Measurements from ENCODE around the gene SLC30A5.
"Not testable (repeated sequence)": the region's sequence is repeated elsewhere in the genome, so short reads cannot be mapped to it uniquely, and the experiment has no call there.

SLC30A5 gene

DNA sequence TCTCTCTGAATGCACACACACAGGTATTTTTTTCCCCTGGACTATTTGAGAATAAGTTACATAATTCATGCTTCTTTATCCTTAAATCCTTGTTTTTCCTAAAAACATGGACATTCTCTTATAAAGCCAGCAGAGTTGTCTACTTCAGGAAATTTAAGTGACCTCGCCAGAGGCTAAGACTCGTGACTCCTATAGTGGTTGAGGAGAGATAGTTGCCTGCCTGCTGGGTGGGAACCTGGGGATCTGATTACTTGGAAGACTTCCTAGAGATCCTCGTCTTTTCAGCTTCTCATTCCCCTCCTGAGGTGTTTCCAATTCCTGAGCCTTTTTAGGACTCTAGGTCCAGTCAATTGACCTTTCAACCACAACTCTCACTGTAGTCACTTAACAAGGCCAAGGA lies 5.5 kb downstream of the SLC30A5 start:
- in situ Hi-C loops (cut with MboI; ENCODE audit: low pct_unique_long_range_greater_than_20kb, low sequenced_read_pairs, unreplicated experiment) = loop anchor here (25.0 kb wide), 1 partner anchor 263 kb away; the partner anchor contains the start of genes AK6, RAD17 and TAF9
- no peak for DNase-seq (ENCODE audit: low spot score)
- TF ChIP-seq, protein P1, sequence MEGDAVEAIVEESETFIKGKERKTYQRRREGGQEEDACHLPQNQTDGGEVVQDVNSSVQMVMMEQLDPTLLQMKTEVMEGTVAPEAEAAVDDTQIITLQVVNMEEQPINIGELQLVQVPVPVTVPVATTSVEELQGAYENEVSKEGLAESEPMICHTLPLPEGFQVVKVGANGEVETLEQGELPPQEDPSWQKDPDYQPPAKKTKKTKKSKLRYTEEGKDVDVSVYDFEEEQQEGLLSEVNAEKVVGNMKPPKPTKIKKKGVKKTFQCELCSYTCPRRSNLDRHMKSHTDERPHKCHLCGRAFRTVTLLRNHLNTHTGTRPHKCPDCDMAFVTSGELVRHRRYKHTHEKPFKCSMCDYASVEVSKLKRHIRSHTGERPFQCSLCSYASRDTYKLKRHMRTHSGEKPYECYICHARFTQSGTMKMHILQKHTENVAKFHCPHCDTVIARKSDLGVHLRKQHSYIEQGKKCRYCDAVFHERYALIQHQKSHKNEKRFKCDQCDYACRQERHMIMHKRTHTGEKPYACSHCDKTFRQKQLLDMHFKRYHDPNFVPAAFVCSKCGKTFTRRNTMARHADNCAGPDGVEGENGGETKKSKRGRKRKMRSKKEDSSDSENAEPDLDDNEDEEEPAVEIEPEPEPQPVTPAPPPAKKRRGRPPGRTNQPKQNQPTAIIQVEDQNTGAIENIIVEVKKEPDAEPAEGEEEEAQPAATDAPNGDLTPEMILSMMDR (IDR thresholded peaks at IDR 0.05; ENCODE audit: extremely low read depth, insufficient read depth, missing control alignments) = no peak

DNA sequence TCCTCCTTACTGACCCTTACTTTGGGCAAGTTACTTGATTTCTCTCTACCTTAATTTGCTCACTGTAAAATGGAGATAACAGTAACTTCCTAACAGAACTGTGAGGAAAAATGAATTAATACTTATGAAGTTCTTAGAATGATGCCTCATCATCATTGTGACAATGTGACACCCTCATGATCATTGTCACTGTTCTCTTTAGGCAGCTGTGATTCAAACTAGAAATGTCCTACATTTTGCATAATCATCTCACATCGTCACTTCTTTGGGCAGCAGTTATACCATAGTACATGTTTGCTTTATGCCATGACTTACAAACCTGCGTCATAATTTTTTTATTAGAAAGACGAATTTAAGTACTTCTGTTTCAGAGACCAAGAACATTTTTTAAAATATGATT lies 9.7 kb downstream of the SLC30A5 start:
- in situ Hi-C loops (cut with MboI; ENCODE audit: low pct_unique_long_range_greater_than_20kb, low sequenced_read_pairs, unreplicated experiment) = no loop called here

DNA sequence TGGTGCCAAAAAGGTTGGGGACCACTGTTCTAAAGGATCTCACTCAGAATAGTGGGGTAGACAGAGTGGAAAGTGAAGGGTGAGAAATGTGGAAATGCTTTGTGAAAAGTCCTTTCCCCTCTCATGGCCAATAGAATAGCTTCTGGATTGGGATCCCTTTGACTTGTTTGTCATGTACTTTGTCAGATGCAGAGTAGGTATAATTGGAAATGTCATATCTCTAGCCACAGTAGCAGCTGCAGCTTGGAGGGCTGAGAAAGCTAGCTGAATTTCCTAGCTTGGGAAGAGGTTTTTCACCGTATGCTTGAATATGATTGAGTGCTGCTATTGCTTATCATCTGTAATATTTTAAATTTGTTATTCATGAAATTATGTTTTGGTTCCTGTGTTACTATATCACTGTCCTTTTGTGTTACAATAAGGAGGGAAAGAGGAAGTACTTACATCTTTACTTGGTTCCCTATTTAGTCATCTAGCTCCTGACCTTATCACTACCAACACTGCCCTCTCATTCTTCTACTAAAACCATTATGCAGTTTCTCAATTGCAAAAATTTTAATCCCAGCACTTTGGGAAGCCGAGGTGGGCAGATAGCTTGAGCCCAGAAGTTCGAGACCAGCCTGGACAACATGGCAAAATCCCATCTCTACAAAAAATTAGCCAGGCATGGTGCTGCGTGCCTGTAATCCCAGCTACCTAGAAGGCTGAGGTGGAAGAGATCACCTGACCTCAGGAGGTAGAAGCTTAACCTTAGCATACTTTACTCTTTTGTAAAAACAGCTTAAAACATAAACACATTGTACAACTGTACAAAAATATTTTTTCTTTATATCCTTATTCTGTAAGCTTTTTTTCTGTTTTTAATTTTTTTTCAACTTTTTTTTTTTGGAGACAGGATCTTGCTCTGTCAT lies 12.4 kb downstream of the SLC30A5 start:
- in situ Hi-C loops (cut with MboI; ENCODE audit: low pct_unique_long_range_greater_than_20kb, low sequenced_read_pairs, unreplicated experiment) = no loop called here
- TF ChIP-seq, protein P1 (IDR thresholded peaks at IDR 0.05; ENCODE audit: extremely low read depth, insufficient read depth, missing control alignments) = no peak
- peak; percentile 56 for DNase-seq (ENCODE audit: low spot score)

More for the DNA sequence above, 9.7 kb downstream of the SLC30A5 start:
- no peak for DNase-seq (ENCODE audit: low spot score)
- TF ChIP-seq, protein P1 (IDR thresholded peaks at IDR 0.05; ENCODE audit: extremely low read depth, insufficient read depth, missing control alignments) = no peak

DNA sequence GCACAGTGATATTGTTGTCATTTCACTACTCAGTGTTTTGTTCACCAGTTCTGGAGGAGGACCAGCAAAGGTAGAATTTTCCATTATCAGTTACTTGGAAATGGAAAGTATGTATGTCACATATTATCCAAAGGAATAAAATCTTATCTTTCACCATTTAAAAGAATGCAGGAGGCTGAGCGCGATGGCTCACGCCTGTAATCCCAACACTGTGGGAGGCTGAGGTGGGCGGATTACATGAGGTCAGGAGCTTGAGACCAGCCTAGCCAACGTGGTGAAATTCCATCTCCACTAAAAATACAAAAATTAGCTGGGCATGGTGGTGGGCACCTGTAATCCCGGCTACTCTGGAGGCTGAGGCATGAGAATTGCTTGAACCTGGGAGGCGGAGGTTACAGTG lies 14.6 kb downstream of the SLC30A5 start:
- DNase-seq (ENCODE audit: low spot score); in situ Hi-C loops (cut with MboI; ENCODE audit: low pct_unique_long_range_greater_than_20kb, low sequenced_read_pairs, unreplicated experiment): not testable (repeated sequence)

DNA sequence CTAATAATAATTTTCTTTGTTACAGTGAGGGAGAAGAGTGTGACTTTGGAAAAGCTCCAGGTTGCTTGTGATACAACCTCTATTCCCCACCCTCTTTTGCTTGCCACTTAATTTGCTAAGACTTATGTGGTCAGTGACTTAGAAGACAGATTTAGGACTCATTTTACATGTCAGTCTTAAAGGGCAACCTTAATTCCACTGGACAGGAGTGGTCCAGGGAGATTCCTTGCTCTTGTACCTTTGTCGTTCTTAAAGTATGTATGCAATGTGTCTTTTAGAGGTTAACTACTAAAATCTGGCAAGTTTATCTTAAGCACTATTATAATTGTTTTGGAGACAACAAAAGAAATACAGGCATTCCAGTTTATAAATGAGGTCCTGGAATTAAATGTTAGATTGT lies 20.0 kb downstream of the SLC30A5 start:
- in situ Hi-C loops (cut with MboI; ENCODE audit: low pct_unique_long_range_greater_than_20kb, low sequenced_read_pairs, unreplicated experiment) = no loop called here
- TF ChIP-seq, protein P1 (IDR thresholded peaks at IDR 0.05; ENCODE audit: extremely low read depth, insufficient read depth, missing control alignments) = no peak
- no peak for DNase-seq (ENCODE audit: low spot score)

DNA sequence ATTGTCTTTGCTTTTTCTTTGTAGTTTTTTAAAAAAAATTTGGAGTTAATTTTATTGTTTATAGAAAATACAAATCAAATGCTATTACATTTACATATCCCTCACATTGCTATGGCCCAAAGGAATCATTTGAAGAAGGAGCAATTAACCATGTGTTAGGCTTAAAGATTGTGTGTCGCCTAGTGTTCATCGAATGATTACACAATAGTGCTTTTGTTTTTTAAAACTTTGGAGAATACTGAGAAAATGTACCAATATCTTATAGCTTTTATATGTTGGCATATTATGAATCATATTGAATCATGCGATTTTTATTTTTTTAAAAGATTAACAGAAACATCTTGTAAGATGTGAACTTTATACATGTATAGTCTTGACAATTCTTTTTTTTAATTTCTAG lies 21.7 kb downstream of the SLC30A5 start:
- in situ Hi-C loops (cut with MboI; ENCODE audit: low pct_unique_long_range_greater_than_20kb, low sequenced_read_pairs, unreplicated experiment) = no loop called here
- TF ChIP-seq, protein P1 (IDR thresholded peaks at IDR 0.05; ENCODE audit: extremely low read depth, insufficient read depth, missing control alignments) = no peak
- no peak for DNase-seq (ENCODE audit: low spot score)

DNA sequence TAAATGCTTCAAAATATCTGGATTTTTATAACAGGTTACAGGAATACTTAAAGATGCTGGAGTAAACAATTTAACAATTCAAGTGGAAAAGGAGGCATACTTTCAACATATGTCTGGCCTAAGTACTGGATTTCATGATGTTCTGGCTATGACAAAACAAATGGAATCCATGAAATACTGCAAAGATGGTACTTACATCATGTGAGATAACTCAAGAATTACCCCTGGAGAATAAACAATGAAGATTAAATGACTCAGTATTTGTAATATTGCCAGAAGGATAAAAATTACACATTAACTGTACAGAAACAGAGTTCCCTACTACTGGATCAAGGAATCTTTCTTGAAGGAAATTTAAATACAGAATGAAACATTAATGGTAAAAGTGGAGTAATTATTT lies 35.6 kb downstream of the SLC30A5 start:
- TF ChIP-seq, protein P1 (IDR thresholded peaks at IDR 0.05; ENCODE audit: extremely low read depth, insufficient read depth, missing control alignments) = no peak
- DNase-seq (ENCODE audit: low spot score) = no peak
- in situ Hi-C loops (cut with MboI; ENCODE audit: low pct_unique_long_range_greater_than_20kb, low sequenced_read_pairs, unreplicated experiment) = no loop called here
